Measurements from ENCODE around the gene SMTNL1.
"Not testable (repeated sequence)": the region's sequence is repeated elsewhere in the genome, so short reads cannot be mapped to it uniquely, and the experiment has no call there.

The SMTNL1 gene

GRCh38 chr11:57511741-57512430, 25.5 kb upstream of the SMTNL1 start:
- DNase-seq: no peak

- no peak for DNase-seq
Observed at GRCh38 chr11:57512646-57513451, 24.5 kb upstream of the SMTNL1 start.

- no peak for DNase-seq
Observed at GRCh38 chr11:57513452-57513795, 24.0 kb upstream of the SMTNL1 start.

GRCh38 chr11:57513911-57514537, 23.4 kb upstream of the SMTNL1 start:
- DNase-seq: peak; percentile 68

GRCh38 chr11:57514538-57515331, 22.7 kb upstream of the SMTNL1 start:
- DNase-seq: peak; percentile 70

GRCh38 chr11:57515332-57516060, 21.9 kb upstream of the SMTNL1 start, which contains the start of gene SLC43A1:
Gene SLC43A1, minus strand, starts transcription at chr11:57515702. Its CDS starts 1,591 bp downstream, at chr11:57514111.
- peak; percentile 67 for DNase-seq

- DNase-seq: no peak
Observed at GRCh38 chr11:57516061-57516443, 21.3 kb upstream of the SMTNL1 start.

GRCh38 chr11:57521116-57521515, 16.3 kb upstream of the SMTNL1 start:
- DNase-seq: no peak

- DNase-seq: no peak
Observed at GRCh38 chr11:57523419-57523818, 14.0 kb upstream of the SMTNL1 start.

GRCh38 chr11:57527056-57527631, 10.3 kb upstream of the SMTNL1 start:
- peak; percentile 79 for DNase-seq

GRCh38 chr11:57529012-57529411, 8.4 kb upstream of the SMTNL1 start:
- DNase-seq: no peak

GRCh38 chr11:57530215-57530595, 7.2 kb upstream of the SMTNL1 start:
- no peak for DNase-seq

GRCh38 chr11:57530596-57531507, 6.5 kb upstream of the SMTNL1 start, which contains the start of gene TIMM10:
Gene TIMM10, minus strand, starts transcription at chr11:57530754. Its CDS starts 565 bp downstream, at chr11:57530189.
- DNase-seq: peak; percentile 96

- not testable (repeated sequence) for DNase-seq
Observed at GRCh38 chr11:57534449-57534848, 2.9 kb upstream of the SMTNL1 start.

- DNase-seq: no peak
Observed at GRCh38 chr11:57539342-57539741, 1.9 kb downstream of the SMTNL1 start.

GRCh38 chr11:57541169-57541568, 3.8 kb downstream of the SMTNL1 start:
- no peak for DNase-seq

GRCh38 chr11:57542582-57542981, 5.2 kb downstream of the SMTNL1 start:
- DNase-seq: no peak

- no peak for DNase-seq
Observed at GRCh38 chr11:57543593-57543992, 6.2 kb downstream of the SMTNL1 start.

GRCh38 chr11:57544566-57544965, 7.2 kb downstream of the SMTNL1 start:
- no peak for DNase-seq

- no peak for DNase-seq
Observed at GRCh38 chr11:57545883-57546282, 8.5 kb downstream of the SMTNL1 start.

- no peak for DNase-seq
Observed at GRCh38 chr11:57546451-57546850, 9.1 kb downstream of the SMTNL1 start.
